DND-41 (cell line): ENCODE data around the gene XIRP2.

Experiments
- CTCF ChIP-seq: IDR thresholded peaks from 2 replicates; pipeline ENCODE4 v1.5.1; 2012; ENCODE audit warnings: borderline replicate concordance, low read length, moderate library complexity, mild to moderate bottlenecking; ENCODE audit not compliant: poor library complexity, severe bottlenecking; ENCODE audit errors: extremely low read depth
- EZH2 ChIP-seq: IDR thresholded peaks from 3 replicates; pipeline ENCODE4 v1.6.1; 2012; ENCODE audit warnings: borderline replicate concordance, low read depth, mild to moderate bottlenecking, moderate library complexity, low read length, inconsistent platforms; ENCODE audit not compliant: severe bottlenecking

GRCh38 chr2:167069855-167070254 is 181.6 kb downstream of the XIRP2 start:
- TF ChIP-seq CTCF: no peak
- no peak for TF ChIP-seq EZH2
